Astrocyte of the hippocampus (primary cell): ENCODE data around the gene NR1D1.
A peak's percentile ranks its signal among the peaks of the same experiment; 100 is the strongest.

Source experiments
- DNase-seq: peaks from one replicate; pipeline ENCODE4 v3.0.0; 2011; ENCODE audit warnings: low read depth, low spot score

NR1D1 gene

GRCh38 chr17:40111221-40112128 is 11.1 kb upstream of the NR1D1 start:
- peak; percentile 94 for DNase-seq

DNA sequence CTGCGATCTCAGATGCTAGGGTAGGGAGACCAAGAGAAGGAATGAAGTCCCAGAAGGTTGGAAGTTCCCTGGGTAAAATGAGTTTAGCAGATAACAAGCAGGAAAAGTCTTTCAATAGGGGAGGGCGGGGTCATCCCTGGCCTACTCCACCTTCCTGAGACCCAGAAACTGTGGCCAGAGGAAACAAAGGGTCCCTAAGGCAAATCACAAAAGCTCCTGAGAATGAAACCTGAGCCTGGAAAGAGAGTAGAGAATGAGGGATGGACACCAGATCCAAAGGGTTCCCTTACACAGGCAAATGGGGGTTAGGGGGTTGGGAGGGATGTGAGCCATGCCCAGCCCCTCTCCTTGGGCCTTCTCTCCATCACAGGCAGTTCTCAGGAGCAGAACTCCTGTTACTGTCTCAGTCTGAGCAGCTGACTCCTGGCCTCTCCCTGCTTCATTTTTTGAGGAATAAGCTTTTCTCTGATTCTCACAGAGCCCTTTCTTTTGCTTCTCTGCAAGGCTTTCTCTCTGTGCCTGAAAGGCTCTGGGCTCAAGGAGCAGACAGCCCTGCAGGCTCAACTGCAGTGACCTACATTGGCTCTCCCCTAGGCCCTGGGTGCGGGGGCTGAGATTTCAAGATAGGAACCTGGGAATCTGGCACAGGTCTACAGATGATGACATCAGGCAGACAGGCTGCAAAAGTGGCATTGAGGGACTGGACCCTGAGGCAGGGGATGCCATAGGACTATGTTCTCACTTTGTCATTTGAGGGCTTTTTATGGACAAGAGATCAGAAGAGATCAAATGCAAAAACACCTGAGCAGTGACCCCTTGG is 9.8 kb upstream of the NR1D1 start:
- no peak for DNase-seq

- DNase-seq, result no peak
Measured at GRCh38 chr17:40108970-40109824, 8.8 kb upstream of the NR1D1 start.

DNA sequence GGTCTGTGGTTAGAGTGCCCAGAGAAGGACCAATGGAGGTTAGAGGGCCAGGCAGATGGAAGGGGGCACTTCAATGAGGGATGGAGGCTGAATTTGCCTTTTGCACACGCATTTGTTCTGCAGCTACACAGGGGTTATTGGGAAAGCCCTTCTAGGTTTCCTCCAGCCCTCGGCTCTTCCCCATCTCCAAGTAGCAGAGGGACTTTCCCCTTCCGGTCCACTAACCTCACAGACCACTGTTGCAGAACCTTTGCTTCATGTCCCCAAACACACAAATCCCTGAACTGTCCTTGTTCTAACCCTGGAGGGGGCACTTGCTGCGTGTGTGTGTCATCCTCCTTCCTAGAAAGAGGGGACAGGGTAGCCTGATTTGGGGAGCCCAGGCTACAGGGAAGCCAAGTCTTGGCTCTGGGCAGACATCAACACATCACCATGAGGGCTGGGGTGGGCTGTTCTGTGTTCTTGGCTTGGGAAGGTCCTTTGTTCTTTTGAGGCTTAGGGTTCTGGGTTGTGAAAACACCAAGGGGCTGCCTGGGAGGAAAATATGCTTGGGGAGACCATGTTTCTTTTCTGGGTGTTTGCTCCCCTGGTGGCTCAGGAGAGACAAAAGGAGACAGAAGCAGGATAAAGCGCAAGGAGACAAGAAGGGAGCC is 7.3 kb upstream of the NR1D1 start:
- no peak for DNase-seq

GRCh38 chr17:40106760-40107521 is 6.6 kb upstream of the NR1D1 start:
- no peak for DNase-seq

- no peak for DNase-seq
Measured at GRCh38 chr17:40105861-40106759, 5.7 kb upstream of the NR1D1 start.

DNA sequence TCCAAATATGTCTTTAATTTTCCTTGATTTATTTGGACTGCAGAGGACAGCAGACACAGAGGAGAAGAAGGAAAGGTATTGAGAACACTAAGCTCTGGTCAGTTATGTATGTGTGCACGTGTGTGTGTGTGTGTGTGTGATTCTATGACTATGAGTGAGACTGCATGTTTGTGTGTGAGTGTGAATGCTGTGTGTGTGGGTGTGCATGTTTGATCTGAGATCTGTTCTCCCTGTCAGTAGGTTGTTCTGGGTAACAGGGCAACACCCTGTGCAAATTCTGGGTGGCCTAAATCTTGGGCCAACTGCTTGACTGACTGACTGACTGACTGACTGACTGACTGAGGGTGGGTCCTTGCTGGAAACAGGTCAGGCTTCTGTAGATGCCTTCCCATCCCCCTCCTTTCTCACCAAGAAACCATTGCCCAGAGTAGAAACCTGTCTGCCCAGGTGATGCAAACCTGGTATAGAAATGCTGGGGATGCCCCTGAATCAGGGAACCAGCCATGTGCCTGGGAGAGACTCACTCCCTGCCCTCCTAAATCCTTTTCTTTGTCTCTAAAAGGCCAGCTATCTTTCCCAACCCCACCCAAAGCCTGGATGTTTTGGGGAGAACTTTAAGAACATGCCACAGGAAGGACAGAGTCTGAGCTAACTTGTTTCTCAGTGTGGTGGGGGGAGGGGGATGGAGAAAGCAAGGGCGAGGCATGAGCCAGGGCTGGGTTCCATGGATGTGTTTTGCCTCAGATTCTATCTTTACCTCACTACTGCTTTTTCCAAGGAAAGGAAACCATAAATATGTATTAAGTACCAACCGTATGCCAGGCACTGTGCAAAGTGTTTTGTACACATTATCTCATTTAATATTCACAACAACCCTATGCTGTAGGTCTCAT is 4.5 kb upstream of the NR1D1 start:
- no peak for DNase-seq

- no peak for DNase-seq
Measured at GRCh38 chr17:40103688-40104087, 3.3 kb upstream of the NR1D1 start.

DNA sequence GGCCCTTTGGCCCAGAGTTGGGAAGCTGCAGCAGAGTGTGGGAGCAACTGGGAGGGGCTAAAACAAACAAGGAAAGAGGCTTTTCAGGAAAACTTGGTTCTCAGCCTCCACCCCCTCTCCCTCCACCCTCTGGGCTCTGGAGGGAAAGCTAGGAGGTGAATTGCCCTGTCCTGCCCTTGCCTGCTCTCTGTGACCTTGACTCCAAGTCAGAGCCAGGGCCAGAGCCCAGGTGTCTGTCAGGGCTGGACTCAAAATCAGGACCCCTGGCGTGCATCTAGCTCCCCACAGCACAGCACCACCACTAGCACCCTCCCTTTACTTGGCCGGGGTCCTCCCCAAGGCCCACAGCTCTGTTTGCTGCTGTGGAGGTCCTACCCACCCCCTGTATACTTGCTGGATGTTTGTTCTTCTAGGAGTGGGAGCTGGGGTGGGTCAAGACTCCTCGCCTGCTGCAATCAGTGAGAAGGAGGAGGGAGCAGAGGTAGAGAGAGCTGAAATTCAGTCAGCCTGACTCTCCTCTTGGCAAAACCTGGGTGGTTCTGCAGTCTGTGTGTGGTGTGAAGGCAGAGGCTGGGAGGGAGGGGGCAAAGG is 2.8 kb upstream of the NR1D1 start:
- DNase-seq, result no peak

- DNase-seq, result no peak
Measured at GRCh38 chr17:40101367-40102210, 1.2 kb upstream of the NR1D1 start.

DNA sequence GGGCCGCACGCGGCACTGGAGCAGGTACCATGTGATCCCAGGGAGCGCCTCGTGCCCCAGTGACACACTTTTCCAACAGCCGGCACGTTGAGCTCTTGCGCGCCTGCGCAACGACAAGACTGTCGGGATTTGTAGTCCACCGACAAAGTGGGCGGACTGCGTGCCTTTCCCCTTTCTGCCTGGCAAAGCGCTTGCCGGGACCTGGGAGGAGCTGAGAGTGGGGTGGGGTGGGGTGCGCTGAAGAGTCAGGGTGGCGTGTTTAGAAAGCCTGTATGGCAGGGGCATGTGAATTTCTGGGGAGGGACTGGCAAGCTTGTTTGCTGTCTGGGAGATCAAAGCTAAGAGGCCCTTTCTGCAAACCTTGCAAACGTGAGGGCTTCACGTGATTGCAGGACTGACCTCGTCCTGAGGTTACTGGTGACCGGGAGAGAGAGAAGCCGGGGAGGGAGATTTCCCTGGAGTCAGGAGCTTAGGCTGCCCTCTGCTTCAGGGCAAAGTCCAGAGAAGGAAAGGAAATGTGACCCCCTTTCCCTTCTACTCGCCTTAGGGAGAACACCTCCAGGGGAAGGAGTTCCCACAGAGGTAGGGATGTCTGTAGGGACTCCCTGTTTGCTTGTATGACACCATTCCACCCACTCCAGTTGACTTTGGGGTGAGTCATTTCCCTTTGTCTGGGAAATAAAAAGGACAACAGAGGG is 429 bp upstream of the NR1D1 start:
- peak; percentile 99 for DNase-seq

DNA sequence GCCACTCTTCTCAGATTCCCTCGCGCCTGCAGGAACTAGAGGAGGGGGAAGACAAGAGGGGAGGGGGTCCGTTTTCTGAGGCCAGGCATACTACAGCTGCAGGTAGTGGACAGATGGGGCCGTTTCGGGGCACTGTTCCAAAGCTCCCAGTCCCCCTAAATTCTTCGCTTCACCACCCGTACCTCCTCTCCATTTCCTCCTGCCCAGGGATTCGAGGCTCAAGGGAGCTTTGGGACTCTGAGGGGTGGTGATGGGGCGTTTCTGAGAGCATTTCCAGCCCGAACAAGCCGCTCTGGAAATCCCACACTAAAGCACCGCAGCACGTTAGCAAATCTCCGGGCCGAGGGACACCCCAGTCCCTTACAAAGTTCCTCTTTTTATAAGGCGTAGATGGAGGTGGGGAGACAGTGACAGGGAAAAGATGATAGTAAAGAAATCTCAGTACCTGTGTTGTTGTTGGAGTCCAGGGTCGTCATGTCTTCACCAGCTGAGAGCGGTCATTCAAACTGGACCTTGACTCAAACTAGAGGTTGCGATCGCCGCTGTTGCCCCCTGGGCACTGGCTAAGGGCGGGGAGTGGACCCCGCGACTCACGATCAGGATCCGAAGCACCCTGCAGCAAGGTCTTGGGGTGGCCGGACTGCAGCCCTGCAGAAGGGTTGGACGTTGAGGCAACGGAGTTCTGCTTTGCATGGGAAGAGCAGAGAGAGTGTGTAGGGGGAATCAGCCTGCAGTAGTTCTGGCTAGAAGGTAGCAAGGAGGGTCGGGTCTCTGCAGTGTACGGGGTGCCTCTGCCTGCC is 570 bp downstream of the NR1D1 start:
- DNase-seq, result no peak

DNA sequence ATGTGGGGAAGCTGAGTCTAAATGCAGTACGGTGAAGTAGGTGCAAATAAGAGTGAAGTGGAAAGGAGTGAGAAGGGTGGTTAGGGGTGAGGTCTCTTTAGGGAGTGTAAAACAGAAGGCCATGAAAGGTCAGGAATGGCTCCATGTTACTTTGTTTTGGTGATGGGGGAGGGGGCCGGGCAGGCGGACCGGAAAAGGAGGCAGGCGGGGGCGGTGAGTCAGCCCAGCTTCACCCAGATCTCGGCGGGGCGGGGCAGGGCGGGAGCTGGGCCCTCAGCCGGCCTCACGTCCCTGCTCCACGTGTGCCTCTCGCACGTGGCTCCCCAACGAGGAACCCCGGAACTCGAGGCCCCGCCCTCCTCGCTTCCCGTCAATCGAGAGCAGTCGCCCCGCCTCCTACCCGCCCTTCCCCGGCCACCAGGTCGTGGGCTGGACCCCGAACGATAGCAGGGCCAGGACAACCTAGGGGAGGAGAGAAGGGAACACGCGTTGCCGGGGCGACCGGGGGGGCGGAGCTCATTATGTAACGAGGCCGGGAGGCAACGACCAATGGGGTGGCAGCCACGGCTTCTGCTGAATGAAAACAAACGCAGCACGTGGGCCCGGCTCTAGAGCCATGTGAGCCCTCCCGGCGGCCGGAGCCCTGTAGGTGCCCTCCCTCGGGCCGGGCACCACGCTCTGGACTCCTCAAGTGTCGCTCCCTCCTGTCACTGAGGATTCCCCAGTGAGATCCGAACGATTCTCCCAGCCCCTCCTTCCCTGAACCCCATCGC is 1.4 kb downstream of the NR1D1 start:
- DNase-seq, result peak; percentile 98

GRCh38 chr17:40097931-40098845 is 2.2 kb downstream of the NR1D1 start:
- no peak for DNase-seq
